ENCODE measurements around the gene PHACTR2.

PHACTR2 gene

DNA sequence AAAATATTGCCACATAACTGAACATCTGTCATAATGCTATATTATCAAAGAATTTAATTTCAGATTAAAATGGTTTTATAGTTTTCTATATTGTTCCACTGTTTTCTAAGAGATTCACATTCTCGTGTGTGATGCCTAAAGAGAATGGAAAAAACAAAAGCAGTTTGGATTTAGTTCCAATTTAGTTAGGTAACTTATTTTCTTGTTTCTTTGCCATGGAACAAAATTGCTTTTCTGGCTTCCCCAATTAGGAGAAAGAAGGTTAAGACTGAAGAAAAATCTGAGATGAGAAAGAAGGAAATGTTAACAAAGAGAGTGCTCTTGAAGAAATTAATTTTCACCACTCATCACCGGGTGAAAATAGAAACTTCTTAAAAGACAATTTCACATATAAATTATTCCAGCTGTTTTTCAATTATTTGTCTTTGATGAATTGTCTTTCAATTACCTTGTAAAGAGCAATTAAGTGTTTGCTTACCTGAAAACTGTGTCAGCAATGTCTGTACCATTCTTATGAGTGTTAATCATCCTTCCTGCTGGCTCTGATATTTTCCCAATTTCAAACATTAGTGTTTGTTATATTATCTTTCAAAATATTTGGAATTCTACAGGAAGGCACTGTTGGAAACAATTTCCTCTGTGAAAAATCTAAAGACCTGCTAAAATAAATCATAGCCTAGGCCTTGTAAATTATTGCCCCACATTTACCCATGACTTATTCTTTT lies 19.5 kb downstream of the PHACTR2 start:
- Mint-ChIP-seq H3K27me3 (no peaks in the 10 kb centered on the region), H3K4me1 (ENCODE audit: low read depth) (peaks cover 24% of the 10 kb centered on the region), H3K36me3 (ENCODE audit: low read depth) (peaks cover 13% of the 10 kb centered on the region), H3K4me3 (no peak overlapping the region), H3K9me3 (peaks cover 8% of the 10 kb centered on the region), H3K27ac (no peak overlapping the region)
- intact Hi-C loops (cut with micrococcal nuclease), result no loop called here

DNA sequence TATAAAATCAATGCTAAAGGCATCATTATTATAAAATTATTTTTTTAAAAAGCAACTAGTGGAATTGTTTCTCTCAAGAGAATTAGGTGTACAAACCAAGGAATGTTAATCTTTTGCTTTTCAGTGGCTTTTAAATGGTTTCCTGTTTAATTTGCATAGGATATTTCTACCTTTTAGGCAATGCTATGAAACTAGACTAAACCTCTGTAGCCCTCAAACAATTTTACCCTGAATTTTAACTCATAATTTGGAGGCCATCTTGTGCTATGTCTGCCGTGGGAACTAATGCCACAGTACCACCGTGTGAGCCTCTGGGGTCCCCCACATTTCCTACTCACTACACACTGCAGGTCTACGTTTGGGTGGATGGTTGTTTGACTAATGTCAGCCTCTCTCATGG lies 20.6 kb downstream of the PHACTR2 start:
- Mint-ChIP-seq H3K27me3 (no peaks in the 10 kb centered on the region), H3K36me3 (ENCODE audit: low read depth) (peaks cover 13% of the 10 kb centered on the region), H3K27ac (no peak overlapping the region), H3K9me3 (peaks cover 8% of the 10 kb centered on the region), H3K4me3 (no peak overlapping the region), H3K4me1 (ENCODE audit: low read depth) (peaks cover 22% of the 10 kb centered on the region)
- intact Hi-C loops (cut with micrococcal nuclease), result no loop called here

DNA sequence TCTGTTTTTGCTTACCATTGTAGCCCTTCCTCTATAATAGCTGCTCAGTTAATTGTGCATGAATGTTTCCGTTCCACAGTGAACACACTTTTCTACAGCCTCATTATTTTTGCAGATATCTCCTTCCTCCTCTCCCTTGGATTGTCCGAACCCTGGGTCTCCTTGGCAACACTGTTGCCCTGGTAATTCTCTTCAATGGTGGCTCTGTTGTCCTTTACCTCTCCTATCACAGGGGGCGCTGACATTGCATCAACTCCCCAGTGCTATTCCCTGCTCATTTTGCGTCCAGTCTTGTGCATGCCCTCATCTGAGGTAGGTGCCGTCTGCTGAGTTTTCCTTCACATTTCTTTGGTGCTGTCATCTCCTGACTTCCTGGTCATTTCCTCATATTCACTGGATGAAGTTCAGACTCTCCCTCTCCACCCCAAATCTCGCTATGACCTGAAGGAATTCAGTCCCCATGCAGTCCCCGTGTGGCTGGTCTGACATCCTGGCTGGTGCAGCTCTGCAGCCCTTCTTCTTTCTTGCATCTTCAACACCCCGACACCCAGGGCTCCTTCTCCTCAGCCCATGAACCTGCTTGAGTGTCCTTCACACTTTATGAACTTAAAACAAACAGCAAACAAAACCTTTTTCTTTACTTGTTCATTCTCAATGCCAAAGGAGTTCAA lies 21.1 kb downstream of the PHACTR2 start:
- intact Hi-C loops (cut with micrococcal nuclease), result no loop called here
- Mint-ChIP-seq H3K4me3 (no peak overlapping the region), H3K9me3 (peaks cover 3% of the 10 kb centered on the region), H3K27ac (no peak overlapping the region), H3K4me1 (ENCODE audit: low read depth) (peaks cover 19% of the 10 kb centered on the region), H3K27me3 (no peaks in the 10 kb centered on the region), H3K36me3 (ENCODE audit: low read depth) (peaks cover 13% of the 10 kb centered on the region)

DNA sequence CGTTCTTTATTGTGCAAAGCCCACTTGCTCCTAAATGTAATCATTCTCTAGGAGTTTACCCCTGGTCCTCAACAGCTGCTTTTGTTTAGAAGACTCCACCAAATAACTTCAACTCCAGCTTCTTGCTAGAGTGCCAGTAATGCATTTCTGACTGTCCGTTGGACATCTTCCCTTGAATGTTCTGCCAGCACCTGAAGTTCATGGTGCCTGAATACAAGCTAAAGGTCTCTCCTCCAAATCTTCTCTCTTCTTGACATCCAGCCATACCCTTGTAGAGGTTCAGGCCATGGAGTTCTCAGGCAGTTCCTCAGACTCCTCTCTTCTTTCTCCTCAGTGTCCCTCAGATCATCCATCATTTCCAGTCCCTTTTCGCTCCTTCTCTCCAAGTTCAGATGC lies 21.7 kb downstream of the PHACTR2 start:
- Mint-ChIP-seq H3K9me3 (no peaks in the 10 kb centered on the region), H3K27ac (peak overlapping the region; percentile 3), H3K27me3 (no peaks in the 10 kb centered on the region), H3K4me3 (no peak overlapping the region), H3K36me3 (ENCODE audit: low read depth) (peaks cover 13% of the 10 kb centered on the region), H3K4me1 (ENCODE audit: low read depth) (peaks cover 17% of the 10 kb centered on the region)
- intact Hi-C loops (cut with micrococcal nuclease), result no loop called here

DNA sequence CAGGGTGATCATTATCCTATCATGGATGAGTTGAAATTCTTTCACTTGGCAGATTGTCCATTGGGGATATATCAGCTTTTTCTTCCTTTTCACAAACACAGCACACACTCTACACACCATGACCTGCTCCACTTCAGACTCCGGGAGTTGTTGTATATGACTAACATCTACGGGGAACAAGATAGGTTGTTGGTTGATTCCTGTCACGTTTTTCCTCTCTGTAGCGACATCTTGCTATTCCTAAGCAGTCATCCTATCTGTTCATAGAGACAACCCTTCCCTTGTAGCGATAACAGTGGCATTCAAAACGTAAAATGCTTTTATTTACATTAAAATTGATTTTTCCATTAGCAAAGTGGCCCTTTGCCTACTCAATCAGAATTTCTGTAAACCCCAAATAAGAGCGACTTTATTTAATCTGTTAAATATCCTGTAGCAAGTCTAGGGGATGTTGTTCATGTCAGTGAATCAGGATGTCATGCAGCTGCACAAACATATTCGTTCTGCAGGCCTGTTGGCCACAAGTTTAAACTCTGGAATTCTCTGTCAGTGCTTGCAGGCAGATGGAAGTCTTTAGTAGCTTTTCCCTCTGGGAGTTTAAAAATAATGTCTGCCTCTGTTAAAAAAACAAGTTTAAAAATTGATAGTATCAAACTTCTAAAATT lies 23.1 kb downstream of the PHACTR2 start:
- peaks cover 17% of the 10 kb centered on the region for H3K4me1 Mint-ChIP-seq (ENCODE audit: low read depth)
- intact Hi-C loops (cut with micrococcal nuclease), result no loop called here
- no peaks in the 10 kb centered on the region for H3K9me3 Mint-ChIP-seq
- no peak overlapping the region for H3K27ac Mint-ChIP-seq
- peaks cover 27% of the 10 kb centered on the region for H3K36me3 Mint-ChIP-seq (ENCODE audit: low read depth)
- no peak overlapping the region for H3K4me3 Mint-ChIP-seq
- H3K27me3 Mint-ChIP-seq, result no peaks in the 10 kb centered on the region

DNA sequence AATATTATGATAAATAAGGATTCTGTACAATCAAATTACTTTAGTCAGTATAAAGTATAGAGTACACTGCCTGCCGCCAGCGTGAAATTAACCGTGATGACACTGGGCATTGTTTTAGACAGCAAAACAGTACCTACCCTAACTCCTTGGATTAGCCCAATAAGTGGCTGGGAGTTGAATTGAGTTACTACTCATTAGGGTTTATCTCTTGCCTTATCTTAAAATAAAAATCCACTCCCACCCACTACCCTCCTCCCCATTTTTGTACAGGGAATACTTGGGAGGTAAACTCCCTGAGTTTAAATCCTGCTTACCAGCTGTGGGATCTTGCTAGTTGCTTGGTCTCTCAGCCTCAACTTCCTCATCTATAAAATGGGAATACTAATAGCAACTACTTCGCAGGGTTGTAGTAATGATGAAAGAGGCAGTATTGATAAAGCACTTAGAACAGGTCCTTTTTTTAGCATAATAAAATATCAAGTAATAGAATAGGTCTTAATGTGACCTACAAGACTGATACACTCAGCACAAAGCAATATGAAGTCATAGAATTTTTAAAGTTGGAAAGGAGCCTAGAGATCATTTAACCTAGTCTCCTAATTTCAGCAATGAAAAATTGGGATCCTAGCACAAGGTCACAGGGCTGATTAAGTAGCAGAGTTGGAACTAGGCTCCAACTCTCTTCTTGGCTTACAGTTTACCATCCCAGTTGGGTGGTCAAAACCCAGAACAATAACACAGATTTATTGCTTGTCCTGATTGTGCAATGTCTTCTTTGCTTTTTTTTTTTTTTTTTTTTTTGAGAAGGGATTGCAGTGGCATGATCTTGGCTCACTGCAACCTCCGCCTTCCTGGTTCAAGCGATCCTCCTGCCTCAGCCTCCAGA lies 23.8 kb downstream of the PHACTR2 start:
- intact Hi-C loops (cut with micrococcal nuclease), result no loop called here
- Mint-ChIP-seq H3K27me3 (no peaks in the 10 kb centered on the region), H3K27ac (no peak overlapping the region), H3K36me3 (ENCODE audit: low read depth) (peaks cover 33% of the 10 kb centered on the region), H3K4me3 (no peak overlapping the region), H3K9me3 (peaks cover 6% of the 10 kb centered on the region), H3K4me1 (ENCODE audit: low read depth) (peaks cover 15% of the 10 kb centered on the region)

DNA sequence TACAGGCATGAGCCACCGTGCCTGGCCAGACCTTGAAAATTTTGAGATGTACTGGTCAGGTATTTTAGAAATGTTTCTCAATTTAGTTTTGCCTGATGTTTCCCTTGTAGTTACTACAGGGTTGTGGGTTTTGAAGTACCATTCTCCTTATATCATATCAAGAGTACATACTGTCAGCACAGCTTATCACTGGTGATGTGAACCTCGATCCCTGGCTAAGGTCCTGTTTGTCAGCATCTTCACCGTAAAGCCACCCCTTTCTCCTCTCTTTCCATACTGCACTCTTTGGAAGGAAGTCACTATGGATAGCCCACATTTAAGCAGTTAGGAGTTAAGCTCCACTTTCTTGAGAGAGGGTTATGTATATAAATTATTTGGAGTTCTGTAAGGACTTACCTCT lies 27.8 kb downstream of the PHACTR2 start:
- H3K9me3 Mint-ChIP-seq, result peaks cover 10% of the 10 kb centered on the region
- H3K27me3 Mint-ChIP-seq, result no peaks in the 10 kb centered on the region
- intact Hi-C loops (cut with micrococcal nuclease), result no loop called here
- H3K4me3 Mint-ChIP-seq, result no peak overlapping the region
- H3K4me1 Mint-ChIP-seq (ENCODE audit: low read depth), result peaks cover 34% of the 10 kb centered on the region
- H3K36me3 Mint-ChIP-seq (ENCODE audit: low read depth), result peaks cover 22% of the 10 kb centered on the region
- H3K27ac Mint-ChIP-seq, result peak overlapping the region; percentile 83

DNA sequence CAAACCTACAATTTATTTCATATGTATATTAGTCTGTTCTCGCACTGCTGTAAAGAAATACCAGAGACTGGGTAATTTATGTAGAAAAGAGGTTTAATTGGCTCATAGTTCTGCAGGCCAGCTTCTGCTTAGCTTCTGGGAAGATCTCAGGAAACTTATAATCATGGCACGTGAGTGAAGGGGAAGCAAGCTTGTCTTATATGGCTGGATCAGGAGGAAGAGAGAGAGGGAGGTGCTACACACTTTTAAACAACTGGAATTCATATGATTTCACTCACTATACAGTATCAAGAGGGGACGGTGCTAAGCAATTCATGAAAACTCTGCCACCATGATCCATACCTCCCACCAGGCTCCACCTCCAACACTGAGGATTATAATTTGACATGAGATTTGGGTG lies 29.9 kb downstream of the PHACTR2 start:
- Mint-ChIP-seq H3K4me3 (peak overlapping the region; percentile 72), H3K9me3 (peaks cover 10% of the 10 kb centered on the region), H3K4me1 (ENCODE audit: low read depth) (peaks cover 38% of the 10 kb centered on the region), H3K27me3 (no peaks in the 10 kb centered on the region), H3K27ac (peak overlapping the region; percentile 83), H3K36me3 (ENCODE audit: low read depth) (peaks cover 27% of the 10 kb centered on the region)
- intact Hi-C loops (cut with micrococcal nuclease), result no loop called here

DNA sequence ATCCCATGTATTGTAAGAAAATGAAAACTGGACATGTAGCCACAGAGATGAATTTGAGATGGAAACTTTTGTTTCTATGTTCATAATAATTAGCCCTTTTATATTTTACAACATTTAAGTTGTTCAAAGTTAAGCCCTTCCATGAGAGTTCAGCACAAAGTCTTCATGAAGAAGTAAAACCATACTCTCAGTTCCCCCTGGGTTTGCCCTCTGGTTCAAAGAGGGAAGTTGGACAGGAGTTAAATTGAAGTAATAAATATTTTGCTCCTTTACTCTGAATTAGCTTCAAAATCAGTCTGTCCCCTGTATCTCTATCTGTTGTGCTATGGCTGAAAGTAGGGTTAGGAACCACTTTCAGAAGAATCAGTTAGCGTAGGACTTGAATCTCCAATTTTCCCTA lies 31.1 kb downstream of the PHACTR2 start:
- Mint-ChIP-seq H3K9me3 (peaks cover 10% of the 10 kb centered on the region), H3K4me1 (ENCODE audit: low read depth) (peaks cover 38% of the 10 kb centered on the region), H3K36me3 (ENCODE audit: low read depth) (peaks cover 39% of the 10 kb centered on the region), H3K27ac (peak overlapping the region; percentile 83), H3K27me3 (no peaks in the 10 kb centered on the region), H3K4me3 (peak overlapping the region; percentile 72)
- intact Hi-C loops (cut with micrococcal nuclease), result no loop called here

DNA sequence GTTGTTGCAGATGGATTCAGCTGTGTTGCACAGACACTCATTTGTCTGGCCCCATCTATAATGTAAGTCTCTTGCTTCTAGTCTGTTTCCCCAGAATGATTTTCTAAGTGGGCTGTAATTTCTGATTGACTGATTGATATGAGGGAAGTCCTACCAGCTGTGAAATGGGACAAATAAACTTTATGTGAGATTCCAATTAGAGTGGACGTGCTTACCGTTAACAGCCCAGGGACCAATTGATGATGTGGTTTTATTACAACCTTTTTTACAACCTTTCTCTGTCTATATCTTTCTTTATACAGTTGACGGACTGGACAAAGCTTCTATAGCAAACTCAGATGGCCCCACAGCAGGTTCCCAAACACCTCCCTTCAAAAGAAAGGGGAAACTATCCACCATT lies 33.9 kb downstream of the PHACTR2 start:
- Mint-ChIP-seq H3K4me1 (ENCODE audit: low read depth) (peaks cover 48% of the 10 kb centered on the region), H3K27me3 (no peaks in the 10 kb centered on the region), H3K4me3 (no peak overlapping the region), H3K9me3 (peaks cover 3% of the 10 kb centered on the region), H3K36me3 (ENCODE audit: low read depth) (peaks cover 44% of the 10 kb centered on the region), H3K27ac (no peak overlapping the region)
- intact Hi-C loops (cut with micrococcal nuclease), result no loop called here

DNA sequence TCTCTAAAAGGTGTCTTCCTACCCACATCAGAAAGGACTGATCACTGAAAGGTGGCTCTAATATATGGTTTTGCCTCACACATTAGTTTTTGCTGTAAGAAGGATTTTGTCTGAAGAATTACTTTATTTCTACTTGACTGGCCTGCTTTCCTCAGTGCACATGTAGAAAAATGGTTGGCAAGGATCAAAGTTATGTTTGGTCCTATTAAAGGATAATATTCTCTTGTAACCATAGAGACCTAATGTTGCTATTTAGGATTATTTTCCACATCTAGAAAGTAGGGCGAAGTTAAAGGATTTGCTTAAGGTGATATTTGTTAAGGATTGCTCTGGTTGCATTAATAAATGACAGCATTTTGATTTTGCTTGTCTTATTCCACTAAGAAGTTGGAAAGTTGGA lies 40.7 kb downstream of the PHACTR2 start:
- Mint-ChIP-seq H3K4me1 (ENCODE audit: low read depth) (peaks cover 35% of the 10 kb centered on the region), H3K36me3 (ENCODE audit: low read depth) (peaks cover 67% of the 10 kb centered on the region), H3K27ac (no peak overlapping the region), H3K4me3 (no peak overlapping the region), H3K9me3 (no peaks in the 10 kb centered on the region), H3K27me3 (no peaks in the 10 kb centered on the region)
- intact Hi-C loops (cut with micrococcal nuclease), result no loop called here

DNA sequence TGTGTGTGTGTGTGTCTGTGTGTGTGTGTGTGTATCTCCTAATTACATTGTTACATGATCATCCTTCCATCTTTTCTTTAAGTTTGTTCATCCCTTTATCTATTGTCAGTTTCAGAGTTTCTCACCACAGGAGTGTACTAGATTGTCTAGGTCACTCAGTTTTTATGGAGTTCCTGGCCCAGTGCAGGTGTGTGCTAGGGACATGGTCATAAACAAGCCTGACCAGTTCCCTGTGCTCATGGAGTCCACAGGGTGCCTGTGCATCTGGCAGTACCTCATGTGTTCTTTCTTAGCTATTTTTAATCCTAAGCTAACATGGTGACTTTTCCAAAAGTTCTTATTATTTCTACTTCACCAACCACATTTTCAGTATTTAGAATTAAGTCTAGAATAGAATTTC lies 43.9 kb downstream of the PHACTR2 start:
- no peaks in the 10 kb centered on the region for H3K27me3 Mint-ChIP-seq
- H3K4me3 Mint-ChIP-seq, result no peak overlapping the region
- peaks cover 31% of the 10 kb centered on the region for H3K4me1 Mint-ChIP-seq (ENCODE audit: low read depth)
- H3K27ac Mint-ChIP-seq, result no peak overlapping the region
- peaks cover 11% of the 10 kb centered on the region for H3K9me3 Mint-ChIP-seq
- intact Hi-C loops (cut with micrococcal nuclease), result no loop called here
- H3K36me3 Mint-ChIP-seq (ENCODE audit: low read depth), result peaks cover 69% of the 10 kb centered on the region

DNA sequence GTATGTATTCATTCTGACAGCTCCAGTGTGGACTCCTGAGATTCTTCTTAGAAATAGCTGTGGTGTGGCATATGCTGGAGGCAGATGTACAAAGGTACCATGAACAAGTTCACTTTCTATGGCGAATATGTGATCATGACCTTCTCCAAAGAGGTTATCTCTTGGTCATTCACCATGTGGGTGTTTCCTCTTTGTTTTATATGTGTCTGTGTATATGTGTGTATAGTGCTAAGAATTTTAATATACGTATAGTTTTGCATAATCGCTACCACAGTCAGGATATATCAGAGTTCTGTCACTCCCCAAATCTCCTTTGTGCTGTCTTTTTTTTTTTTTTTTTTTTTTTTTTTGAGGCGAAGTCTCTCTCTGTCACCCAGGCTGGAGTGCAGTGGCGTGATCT lies 47.1 kb downstream of the PHACTR2 start:
- peaks cover 19% of the 10 kb centered on the region for H3K9me3 Mint-ChIP-seq
- peaks cover 31% of the 10 kb centered on the region for H3K4me1 Mint-ChIP-seq (ENCODE audit: low read depth)
- H3K27ac Mint-ChIP-seq, result no peak overlapping the region
- H3K27me3 Mint-ChIP-seq, result no peaks in the 10 kb centered on the region
- intact Hi-C loops (cut with micrococcal nuclease), result no loop called here
- H3K36me3 Mint-ChIP-seq (ENCODE audit: low read depth), result peaks cover 78% of the 10 kb centered on the region
- H3K4me3 Mint-ChIP-seq, result no peak overlapping the region
